Measurements from ENCODE around the gene RAB11FIP2.

RAB11FIP2 gene

GRCh38 chr10:118031351-118032075 is 15.2 kb downstream of the RAB11FIP2 start:
- no peak for TF ChIP-seq ELF4 (IDR thresholded peaks at IDR 0.05)
- TF ChIP-seq ZNF384 (IDR thresholded peaks at IDR 0.05): no peak
- TF ChIP-seq FOXM1 (IDR thresholded peaks at IDR 0.05; ENCODE audit: borderline replicate concordance): no peak
- TF ChIP-seq, protein P1, sequence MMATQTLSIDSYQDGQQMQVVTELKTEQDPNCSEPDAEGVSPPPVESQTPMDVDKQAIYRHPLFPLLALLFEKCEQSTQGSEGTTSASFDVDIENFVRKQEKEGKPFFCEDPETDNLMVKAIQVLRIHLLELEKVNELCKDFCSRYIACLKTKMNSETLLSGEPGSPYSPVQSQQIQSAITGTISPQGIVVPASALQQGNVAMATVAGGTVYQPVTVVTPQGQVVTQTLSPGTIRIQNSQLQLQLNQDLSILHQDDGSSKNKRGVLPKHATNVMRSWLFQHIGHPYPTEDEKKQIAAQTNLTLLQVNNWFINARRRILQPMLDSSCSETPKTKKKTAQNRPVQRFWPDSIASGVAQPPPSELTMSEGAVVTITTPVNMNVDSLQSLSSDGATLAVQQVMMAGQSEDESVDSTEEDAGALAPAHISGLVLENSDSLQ (IDR thresholded peaks at IDR 0.05): no peak
- no peak for TF ChIP-seq NFRKB (IDR thresholded peaks at IDR 0.05)
- no peak for TF ChIP-seq LEF1 (IDR thresholded peaks at IDR 0.05; ENCODE audit: borderline replicate concordance)
- no peak for TF ChIP-seq ARNT (IDR thresholded peaks at IDR 0.05)
- no peak for TF ChIP-seq FOXK2 (IDR thresholded peaks at IDR 0.05)
- ChIA-PET POLR2A (no interaction called here), CTCF (no interaction called here)
- no peak for DNase-seq (ENCODE audit: extremely low spot score)

DNA sequence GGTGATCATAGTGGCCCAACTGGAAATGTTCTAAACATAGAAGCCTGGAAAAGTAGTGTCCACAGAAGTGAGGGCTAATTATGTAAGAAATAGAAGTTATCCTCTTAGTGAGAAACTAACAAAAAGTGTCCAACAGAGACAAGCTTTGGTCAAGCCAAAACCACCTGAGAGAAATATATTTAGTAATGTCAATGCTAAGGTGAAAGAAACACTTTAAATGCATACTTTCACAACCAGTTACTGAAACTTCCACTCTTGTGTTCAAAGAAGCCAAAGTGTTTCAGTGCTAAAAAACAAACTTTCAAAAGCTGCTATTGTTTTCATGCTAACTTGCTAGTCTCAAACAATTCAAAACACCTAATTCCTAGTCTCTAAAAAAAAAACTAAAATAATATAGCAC is 18.1 kb downstream of the RAB11FIP2 start:
- ChIA-PET CTCF (no interaction called here), POLR2A (no interaction called here)
- TF ChIP-seq HDGF (IDR thresholded peaks at IDR 0.05; ENCODE audit: borderline replicate concordance) (no peak), BHLHE40 (IDR thresholded peaks at IDR 0.05; ENCODE audit: borderline replicate concordance) (no peak), FOXM1 (IDR thresholded peaks at IDR 0.05; ENCODE audit: borderline replicate concordance) (no peak), FOXK2 (IDR thresholded peaks at IDR 0.05) (no peak), NFRKB (IDR thresholded peaks at IDR 0.05) (no peak), FOXA1 (IDR thresholded peaks at IDR 0.05) (no peak), TARDBP (IDR thresholded peaks at IDR 0.05) (no peak), CTBP1 (IDR thresholded peaks at IDR 0.05; ENCODE audit: borderline replicate concordance) (no peak), ARNT (IDR thresholded peaks at IDR 0.05) (no peak), SP1 (IDR thresholded peaks at IDR 0.05) (no peak), SUZ12 (IDR thresholded peaks at IDR 0.05) (no peak), LEF1 (IDR thresholded peaks at IDR 0.05; ENCODE audit: borderline replicate concordance) (no peak), L3MBTL2 (conservative IDR thresholded peaks at IDR 0.05) (no peak)
- TF ChIP-seq, protein P1 (IDR thresholded peaks at IDR 0.05): no peak
- DNase-seq (ENCODE audit: extremely low spot score): no peak

DNA sequence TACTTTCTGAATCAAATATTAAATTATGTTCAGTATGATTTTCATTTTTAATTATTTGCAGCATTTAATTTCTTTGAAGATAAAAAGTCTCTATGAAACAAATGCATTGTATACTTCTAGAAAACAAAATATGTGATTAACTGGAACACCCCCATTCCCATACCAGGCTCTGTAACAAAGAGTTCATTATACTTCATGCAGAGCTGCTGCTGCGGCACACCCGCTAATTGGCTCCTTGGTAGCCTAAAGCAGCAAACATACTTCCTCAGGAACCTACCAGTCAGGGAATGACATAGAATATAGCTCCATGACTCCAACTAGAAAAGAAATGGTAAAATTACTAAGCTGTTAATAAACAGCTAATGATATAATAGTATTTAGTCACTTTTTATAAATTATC is 19.3 kb downstream of the RAB11FIP2 start:
- TF ChIP-seq L3MBTL2 (conservative IDR thresholded peaks at IDR 0.05) (no peak), SP1 (IDR thresholded peaks at IDR 0.05) (no peak), HDGF (IDR thresholded peaks at IDR 0.05; ENCODE audit: borderline replicate concordance) (no peak), NFRKB (IDR thresholded peaks at IDR 0.05) (no peak), TARDBP (IDR thresholded peaks at IDR 0.05) (no peak), ELF4 (IDR thresholded peaks at IDR 0.05) (no peak)
- DNase-seq (ENCODE audit: extremely low spot score): no peak
- CTCF ChIA-PET: no interaction called here
- POLR2A ChIA-PET: no interaction called here

DNA sequence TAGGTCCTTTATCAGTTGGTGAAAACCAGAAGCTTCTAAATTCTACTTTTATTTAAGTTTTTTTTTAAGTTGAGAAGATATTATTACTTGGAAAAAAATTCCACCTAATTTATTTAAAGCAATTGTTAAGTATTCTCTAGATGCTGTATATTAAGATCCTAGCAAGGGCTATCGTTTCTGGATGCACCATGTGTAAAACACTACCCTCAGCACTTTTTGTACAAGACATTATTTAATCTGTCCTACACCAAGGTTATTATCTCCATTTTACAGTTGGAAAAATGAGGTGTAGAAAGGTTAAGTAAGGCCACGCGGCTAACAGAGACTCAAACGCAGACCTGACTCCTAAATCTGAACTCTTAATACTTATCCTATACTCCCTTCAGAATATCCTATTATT is 19.8 kb downstream of the RAB11FIP2 start:
- ChIA-PET POLR2A (no interaction called here), CTCF (no interaction called here)
- DNase-seq (ENCODE audit: extremely low spot score): no peak
- no peak for TF ChIP-seq SP1 (IDR thresholded peaks at IDR 0.05)
- no peak for TF ChIP-seq BHLHE40 (IDR thresholded peaks at IDR 0.05; ENCODE audit: borderline replicate concordance)
- TF ChIP-seq LEF1 (IDR thresholded peaks at IDR 0.05; ENCODE audit: borderline replicate concordance): no peak
- no peak for TF ChIP-seq ZNF384 (IDR thresholded peaks at IDR 0.05)
- TF ChIP-seq L3MBTL2 (conservative IDR thresholded peaks at IDR 0.05): no peak
- TF ChIP-seq SUZ12 (IDR thresholded peaks at IDR 0.05): no peak
- TF ChIP-seq CTBP1 (IDR thresholded peaks at IDR 0.05; ENCODE audit: borderline replicate concordance): no peak
- no peak for TF ChIP-seq ARNT (IDR thresholded peaks at IDR 0.05)
- TF ChIP-seq, protein P1 (IDR thresholded peaks at IDR 0.05): no peak
- TF ChIP-seq ELF4 (IDR thresholded peaks at IDR 0.05): no peak
- no peak for TF ChIP-seq FOXK2 (IDR thresholded peaks at IDR 0.05)
- no peak for TF ChIP-seq FOXA1 (IDR thresholded peaks at IDR 0.05)
- TF ChIP-seq NFRKB (IDR thresholded peaks at IDR 0.05): no peak
- TF ChIP-seq TARDBP (IDR thresholded peaks at IDR 0.05): no peak
- no peak for TF ChIP-seq FOXM1 (IDR thresholded peaks at IDR 0.05; ENCODE audit: borderline replicate concordance)
- TF ChIP-seq HDGF (IDR thresholded peaks at IDR 0.05; ENCODE audit: borderline replicate concordance): no peak

DNA sequence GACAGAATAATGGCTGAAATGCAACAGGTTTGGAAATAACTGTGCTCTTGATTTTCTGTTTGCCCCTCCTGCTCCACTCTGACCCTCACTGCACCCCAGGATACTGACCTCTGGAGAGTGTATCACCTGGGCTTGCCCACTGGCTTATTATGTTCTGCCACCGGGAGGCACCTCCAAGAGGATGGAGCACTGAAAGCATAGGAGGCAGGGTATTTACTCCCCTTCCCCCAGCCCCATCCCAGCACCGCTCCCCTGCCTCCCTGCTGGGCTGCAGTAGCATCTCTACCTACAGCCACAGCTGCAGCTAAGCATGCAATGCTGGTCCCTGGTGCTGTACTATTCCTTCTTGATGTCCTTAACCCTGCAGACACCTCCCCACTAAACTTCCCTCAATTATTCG is 26.4 kb downstream of the RAB11FIP2 start:
- DNase-seq (ENCODE audit: extremely low spot score): no peak
- TF ChIP-seq ZNF384 (IDR thresholded peaks at IDR 0.05) (no peak), FOXK2 (IDR thresholded peaks at IDR 0.05) (no peak), FOXM1 (IDR thresholded peaks at IDR 0.05; ENCODE audit: borderline replicate concordance) (no peak), LEF1 (IDR thresholded peaks at IDR 0.05; ENCODE audit: borderline replicate concordance) (no peak), CTBP1 (IDR thresholded peaks at IDR 0.05; ENCODE audit: borderline replicate concordance) (no peak), BHLHE40 (IDR thresholded peaks at IDR 0.05; ENCODE audit: borderline replicate concordance) (no peak), NFRKB (IDR thresholded peaks at IDR 0.05) (no peak)
- TF ChIP-seq, protein P1 (IDR thresholded peaks at IDR 0.05): no peak
- ChIA-PET POLR2A (interaction anchor here (0.6 kb wide), 1 partner anchor 9 kb away, joined by 3 read pairs; no protein-coding TSS in a partner anchor), CTCF (no interaction called here)

GRCh38 chr10:118017850-118018249 is 28.9 kb downstream of the RAB11FIP2 start:
- POLR2A ChIA-PET: no interaction called here
- DNase-seq (ENCODE audit: extremely low spot score): no peak
- no peak for TF ChIP-seq TARDBP (IDR thresholded peaks at IDR 0.05)
- no peak for TF ChIP-seq SUZ12 (IDR thresholded peaks at IDR 0.05)
- TF ChIP-seq CTBP1 (IDR thresholded peaks at IDR 0.05; ENCODE audit: borderline replicate concordance): no peak
- no peak for TF ChIP-seq BHLHE40 (IDR thresholded peaks at IDR 0.05; ENCODE audit: borderline replicate concordance)
- CTCF ChIA-PET: interaction anchor here (0.9 kb wide), 1 partner anchor 11 kb away, joined by 3 read pairs; no protein-coding TSS in a partner anchor

All from HEK293T (cell line).